Measurements from ENCODE around the gene TPO. TPM values are rescaled to one million over a fixed set of nuclear protein-coding genes. Genes with fewer than 3 reads are reported as not detected.

The TPO gene
- total RNA-seq, 1 experiment from 2014 or later: not detected

DNA sequence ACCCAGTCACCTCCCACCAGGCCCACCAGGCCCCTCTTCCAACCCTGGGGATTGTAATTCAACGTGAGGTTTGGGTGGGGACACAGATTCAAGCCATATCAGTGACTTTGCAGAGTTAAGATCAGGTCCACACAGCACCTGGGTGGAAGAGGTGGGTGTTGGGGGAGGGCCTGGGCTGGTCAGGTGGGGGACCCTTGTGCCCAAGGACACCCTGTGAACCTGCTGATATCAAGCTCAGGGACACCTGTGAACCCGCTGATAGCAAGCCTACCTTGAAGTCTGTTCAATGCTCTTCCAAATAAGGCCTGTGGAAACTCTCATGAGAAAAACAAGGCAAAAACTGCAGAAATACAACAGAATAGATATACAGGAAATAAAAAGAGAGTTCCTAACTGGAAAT, 19.9 kb upstream of the TPO start:
- peaks cover 55% of the 10 kb centered on the region for H3K27me3 ChIP-seq (ENCODE audit: insufficient read depth, low read depth)
- POLR2A ChIA-PET (ENCODE audit: unreplicated experiment): no interaction called here
- no peak for TF ChIP-seq CTCF (conservative IDR thresholded peaks at IDR 0.05)
- no peak for TF ChIP-seq EZH2 (IDR thresholded peaks at IDR 0.05; ENCODE audit: low read depth)
- no peak for DNase-seq
- H3F3A ChIP-seq (ENCODE audit: insufficient read depth, low read depth): no peaks in the 10 kb centered on the region
- no peak overlapping the region for H2AFZ ChIP-seq
- no peak overlapping the region for H3K27ac ChIP-seq
- no peaks in the 10 kb centered on the region for H4K20me1 ChIP-seq (ENCODE audit: insufficient read depth)
- H3K36me3 ChIP-seq (ENCODE audit: low read depth): no peaks in the 10 kb centered on the region
- intact Hi-C loops (cut with micrococcal nuclease; ENCODE audit: unreplicated experiment): no loop called here
- no peaks in the 10 kb centered on the region for H3K9me2 ChIP-seq (ENCODE audit: insufficient read depth)
- no peak overlapping the region for H3K4me3 ChIP-seq
- CTCF ChIA-PET: no interaction called here
- no TSS peak for BruUV-seq (replicated peaks)
- H3K9me3 ChIP-seq (ENCODE audit: insufficient read depth, low read depth): no peaks in the 10 kb centered on the region
- no peaks in the 10 kb centered on the region for H3K4me1 ChIP-seq (replicated peaks; ENCODE audit: insufficient read depth)
- no peaks in the 10 kb centered on the region for H3K79me2 ChIP-seq (ENCODE audit: low read depth)
- no peak overlapping the region for H3K4me2 ChIP-seq

DNA sequence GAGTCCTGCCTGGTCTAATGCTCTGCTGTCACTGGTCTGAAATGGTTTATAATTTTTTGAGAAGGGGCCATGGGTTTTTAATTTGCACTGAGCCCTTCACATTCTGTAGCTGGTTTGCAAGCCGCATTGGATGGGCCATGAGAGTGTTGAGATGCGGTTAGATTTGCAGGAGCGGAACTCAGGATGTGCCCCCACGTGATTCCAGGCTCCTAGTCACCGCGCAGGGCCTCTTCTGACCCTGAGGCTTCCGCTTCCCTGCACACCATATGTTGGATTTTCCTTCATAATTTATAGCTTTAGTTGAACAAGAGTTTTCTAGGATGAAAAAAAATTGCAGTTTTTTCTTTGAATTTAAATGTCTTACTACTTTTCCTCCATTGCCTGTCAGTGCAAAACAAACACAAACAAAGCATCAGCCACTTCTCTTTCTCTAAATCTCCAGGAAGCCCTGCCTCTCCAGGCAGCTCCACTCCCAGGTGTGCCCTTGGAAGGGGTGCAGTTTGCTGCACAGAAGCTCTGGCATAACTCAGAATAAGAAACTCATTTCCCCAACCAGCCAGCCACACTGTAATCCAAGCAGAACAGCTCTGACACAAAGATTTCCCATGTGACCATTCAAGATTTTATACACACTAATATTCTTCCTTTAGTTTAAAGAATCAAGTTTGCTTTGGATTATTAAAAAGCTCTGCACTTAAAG, 18.4 kb upstream of the TPO start:
- no peaks in the 10 kb centered on the region for H3K9me3 ChIP-seq (ENCODE audit: insufficient read depth, low read depth)
- H3K27me3 ChIP-seq (ENCODE audit: insufficient read depth, low read depth): peaks cover 66% of the 10 kb centered on the region
- no peak overlapping the region for H3K4me3 ChIP-seq

GRCh38 chr2:1397350-1397749, 15.9 kb upstream of the TPO start:
- Histone ChIP-seq H4K20me1 (ENCODE audit: insufficient read depth) (no peaks in the 10 kb centered on the region), H3K9me2 (ENCODE audit: insufficient read depth) (no peaks in the 10 kb centered on the region), H3K27ac (no peak overlapping the region), H3K4me3 (no peak overlapping the region), H3K36me3 (ENCODE audit: low read depth) (no peaks in the 10 kb centered on the region), H3K79me2 (ENCODE audit: low read depth) (no peaks in the 10 kb centered on the region), H3F3A (ENCODE audit: insufficient read depth, low read depth) (no peaks in the 10 kb centered on the region), H3K4me2 (no peak overlapping the region), H3K4me1 (replicated peaks; ENCODE audit: insufficient read depth) (no peaks in the 10 kb centered on the region), H3K27me3 (ENCODE audit: insufficient read depth, low read depth) (peaks cover 90% of the 10 kb centered on the region), H2AFZ (no peak overlapping the region), H3K9me3 (ENCODE audit: insufficient read depth, low read depth) (no peaks in the 10 kb centered on the region)
- no TSS peak for BruUV-seq (replicated peaks)
- POLR2A ChIA-PET (ENCODE audit: unreplicated experiment): no interaction called here
- no peak for DNase-seq
- no peak for TF ChIP-seq EZH2 (IDR thresholded peaks at IDR 0.05; ENCODE audit: low read depth)
- CTCF ChIA-PET: no interaction called here
- intact Hi-C loops (cut with micrococcal nuclease; ENCODE audit: unreplicated experiment): no loop called here

More for the DNA sequence above, 18.4 kb upstream of the TPO start:
- Histone ChIP-seq H2AFZ (no peak overlapping the region), H3K27ac (no peak overlapping the region), H3K4me2 (no peak overlapping the region), H3K79me2 (ENCODE audit: low read depth) (no peaks in the 10 kb centered on the region), H3K36me3 (ENCODE audit: low read depth) (no peaks in the 10 kb centered on the region), H3K4me1 (replicated peaks; ENCODE audit: insufficient read depth) (no peaks in the 10 kb centered on the region), H3F3A (ENCODE audit: insufficient read depth, low read depth) (no peaks in the 10 kb centered on the region), H3K9me2 (ENCODE audit: insufficient read depth) (no peaks in the 10 kb centered on the region), H4K20me1 (ENCODE audit: insufficient read depth) (no peaks in the 10 kb centered on the region)
- TF ChIP-seq CTCF (conservative IDR thresholded peaks at IDR 0.05) (no peak), EZH2 (IDR thresholded peaks at IDR 0.05; ENCODE audit: low read depth) (no peak)
- intact Hi-C loops (cut with micrococcal nuclease; ENCODE audit: unreplicated experiment): no loop called here
- ChIA-PET CTCF (no interaction called here), POLR2A (ENCODE audit: unreplicated experiment) (no interaction called here)
- no TSS peak for BruUV-seq (replicated peaks)
- DNase-seq: no peak

DNA sequence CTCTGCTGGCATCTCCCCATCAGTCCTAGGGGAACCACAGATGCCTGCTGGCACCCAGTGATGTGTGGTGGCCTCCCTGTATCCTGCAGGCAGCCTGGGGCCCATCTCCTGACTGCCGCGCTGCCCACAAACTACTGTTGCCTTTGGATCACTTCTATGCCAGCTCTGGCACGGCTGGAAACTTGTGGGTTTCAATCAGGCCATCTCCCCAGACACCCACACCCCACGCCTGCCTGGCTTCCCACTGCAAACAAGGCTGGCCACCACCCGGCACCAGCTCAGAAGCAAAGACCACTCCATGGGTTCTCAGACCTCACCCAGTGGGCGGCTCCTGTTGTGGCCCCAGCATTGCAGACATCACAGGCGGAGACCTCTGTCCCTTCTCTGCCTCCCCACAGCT, 15.1 kb upstream of the TPO start:
- Histone ChIP-seq H3K9me3 (ENCODE audit: insufficient read depth, low read depth) (no peaks in the 10 kb centered on the region), H3K9me2 (ENCODE audit: insufficient read depth) (no peaks in the 10 kb centered on the region), H3K79me2 (ENCODE audit: low read depth) (no peaks in the 10 kb centered on the region), H3K4me3 (no peak overlapping the region), H3K27ac (no peak overlapping the region), H3F3A (ENCODE audit: insufficient read depth, low read depth) (no peaks in the 10 kb centered on the region), H3K36me3 (ENCODE audit: low read depth) (no peaks in the 10 kb centered on the region), H3K4me2 (no peak overlapping the region), H4K20me1 (ENCODE audit: insufficient read depth) (no peaks in the 10 kb centered on the region), H3K4me1 (replicated peaks; ENCODE audit: insufficient read depth) (no peaks in the 10 kb centered on the region), H2AFZ (no peak overlapping the region), H3K27me3 (ENCODE audit: insufficient read depth, low read depth) (peaks cover 92% of the 10 kb centered on the region)
- POLR2A ChIA-PET (ENCODE audit: unreplicated experiment): no interaction called here
- DNase-seq: no peak
- no TSS peak for BruUV-seq (replicated peaks)
- intact Hi-C loops (cut with micrococcal nuclease; ENCODE audit: unreplicated experiment): no loop called here
- TF ChIP-seq CTCF (conservative IDR thresholded peaks at IDR 0.05): no peak
- TF ChIP-seq EZH2 (IDR thresholded peaks at IDR 0.05; ENCODE audit: low read depth): no peak
- CTCF ChIA-PET: no interaction called here
